ENCODE measurements around the gene XRCC5. TPM values are rescaled to one million over a fixed set of nuclear protein-coding genes. Genes with fewer than 3 reads are reported as not detected.
"Not testable (repeated sequence)": the region's sequence is repeated elsewhere in the genome, so short reads cannot be mapped to it uniquely, and the experiment has no call there.

Gene XRCC5
- total RNA-seq, 2 donors from 2014 or later, result 163 to 189 TPM

DNA sequence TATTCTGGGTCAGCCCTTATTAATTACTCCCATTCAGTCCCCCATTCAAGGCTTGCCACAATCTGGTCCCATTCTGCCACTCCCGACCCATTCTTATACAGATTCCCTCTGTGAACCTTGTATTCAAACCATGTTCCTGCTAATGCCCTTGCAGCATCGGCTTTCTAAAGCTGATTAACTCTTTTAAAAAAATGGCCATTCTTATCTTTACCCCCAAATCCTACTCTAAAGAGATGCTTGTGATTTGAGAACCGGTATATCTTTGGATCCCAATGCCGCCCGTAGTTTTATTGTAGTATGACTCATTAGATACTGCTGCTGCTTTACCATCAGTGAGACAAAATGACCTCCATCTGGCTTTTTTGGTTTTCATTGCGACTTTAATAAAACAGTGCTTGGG is 72.2 kb downstream of the XRCC5 start:
- DNase-seq (no peak), ATAC-seq (no peak)
- intact Hi-C loops (cut with DNase I, micrococcal nuclease), result no loop called here

- no peak for ATAC-seq
- no peak for DNase-seq
- intact Hi-C loops (cut with DNase I, micrococcal nuclease), result no loop called here
Observed at GRCh38 chr2:216181953-216182461, 72.9 kb downstream of the XRCC5 start.

DNA sequence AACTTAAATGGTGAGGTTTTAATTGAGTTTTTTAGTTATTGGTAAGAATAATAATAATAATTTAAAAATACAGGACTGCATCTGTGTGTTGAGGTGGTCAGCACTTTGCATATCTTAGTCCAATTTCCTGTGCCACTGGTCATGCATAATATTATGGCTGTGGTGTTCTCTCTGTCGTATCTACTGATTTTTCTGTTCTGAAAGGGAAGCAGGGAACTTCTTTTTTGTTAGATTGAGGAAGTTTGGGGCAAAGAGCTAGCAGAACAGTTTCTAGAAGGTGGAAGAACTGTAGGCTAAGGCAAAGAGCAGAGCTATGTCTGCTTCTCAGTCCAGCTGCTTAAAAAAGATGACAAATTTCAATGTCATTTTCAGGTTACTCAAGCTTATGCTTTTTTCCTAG is 74.3 kb downstream of the XRCC5 start:
- intact Hi-C loops (cut with DNase I, micrococcal nuclease), result no loop called here
- no peak for ATAC-seq
- DNase-seq, result no peak

- intact Hi-C loops (cut with DNase I, micrococcal nuclease), result no loop called here
- DNase-seq, result no peak
- ATAC-seq, result no peak
Observed at GRCh38 chr2:216188559-216188850, 79.4 kb downstream of the XRCC5 start.

DNA sequence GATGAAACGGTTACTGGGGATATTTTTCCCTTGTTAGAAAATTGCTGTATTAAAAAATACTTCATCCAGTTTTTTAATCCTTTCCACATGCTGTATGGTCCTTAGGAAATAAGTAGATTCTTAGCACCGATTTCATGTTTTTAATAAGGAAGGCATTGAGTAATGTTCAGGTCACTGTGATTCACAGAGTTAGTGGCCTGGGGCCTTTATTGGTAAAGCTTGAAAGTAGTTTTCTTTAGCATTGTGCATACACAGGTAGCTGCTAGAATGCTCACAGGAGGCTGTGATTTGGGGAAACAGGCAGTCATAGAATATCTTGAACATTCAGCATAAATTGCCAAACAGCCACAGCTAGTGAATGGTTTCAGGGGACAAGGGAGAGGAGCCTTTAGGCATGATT is 79.8 kb downstream of the XRCC5 start:
- DNase-seq (no peak), ATAC-seq (no peak)
- intact Hi-C loops (cut with DNase I, micrococcal nuclease), result no loop called here

GRCh38 chr2:216189410-216189809 is 80.3 kb downstream of the XRCC5 start:
- ATAC-seq (no peak), DNase-seq (no peak)
- intact Hi-C loops (cut with DNase I, micrococcal nuclease), result no loop called here

DNA sequence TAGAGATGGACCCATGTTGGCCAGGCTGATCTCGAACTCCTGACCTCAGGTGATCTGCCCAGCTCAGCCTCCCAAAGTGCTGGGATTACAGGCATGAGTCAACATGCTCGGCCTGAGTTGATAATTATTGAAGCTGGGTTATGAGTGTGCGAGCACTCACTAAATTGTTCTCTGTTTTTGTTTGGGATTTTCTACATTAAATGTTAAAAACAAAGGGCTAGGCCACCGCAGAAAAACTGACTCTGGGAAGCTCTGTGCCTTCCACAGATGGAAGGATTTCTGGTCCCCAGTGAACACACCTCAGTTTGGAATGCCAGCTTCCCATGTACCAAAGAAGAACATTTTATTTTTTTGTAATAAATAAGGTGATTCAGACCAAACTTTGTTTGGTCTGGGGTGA is 83.0 kb downstream of the XRCC5 start:
- ATAC-seq (no peak), DNase-seq (no peak)
- intact Hi-C loops (cut with DNase I, micrococcal nuclease), result no loop called here

DNA sequence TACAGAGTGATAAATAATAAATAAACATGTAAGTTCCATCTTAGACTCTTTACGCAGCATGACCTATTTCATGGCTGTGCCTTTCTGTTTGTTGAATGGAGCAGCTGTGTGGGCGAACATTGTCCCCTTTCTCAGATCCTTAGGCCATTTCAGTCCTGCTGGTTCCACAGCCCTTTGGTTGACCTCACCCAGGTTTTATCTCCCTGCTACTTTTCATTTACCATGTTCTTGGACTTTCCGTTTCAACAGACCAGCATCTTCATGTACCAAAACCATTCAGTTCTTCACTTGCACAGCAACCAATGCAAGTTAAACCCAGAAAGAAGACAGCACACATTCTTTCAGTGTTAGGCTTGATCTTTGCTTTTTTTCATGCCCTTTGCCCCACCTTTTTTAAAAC is 83.8 kb downstream of the XRCC5 start:
- intact Hi-C loops (cut with DNase I, micrococcal nuclease), result no loop called here
- ATAC-seq (no peak), DNase-seq (no peak)

- no peak for ATAC-seq
- intact Hi-C loops (cut with DNase I, micrococcal nuclease), result no loop called here
Observed at GRCh38 chr2:216194013-216194412, 84.9 kb downstream of the XRCC5 start.

DNA sequence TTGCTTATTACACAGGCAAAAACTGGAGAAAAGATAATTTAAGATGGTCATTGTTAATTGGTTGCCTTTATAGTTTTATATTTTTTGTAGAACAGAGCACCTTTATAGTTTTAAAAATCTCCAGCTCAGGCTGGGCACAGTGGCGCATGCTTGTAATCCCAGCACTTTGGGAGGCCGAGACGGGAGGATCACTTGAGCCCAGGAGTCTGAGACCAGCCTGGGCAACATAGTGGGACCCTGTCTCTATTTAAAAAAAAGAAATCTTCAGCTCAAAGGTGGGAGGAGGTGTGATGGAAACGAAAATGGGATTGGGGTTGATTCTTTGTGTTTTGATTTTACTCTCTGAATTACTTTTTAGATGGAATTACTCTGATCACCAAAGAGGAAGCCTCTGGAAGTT is 85.4 kb downstream of the XRCC5 start:
- no peak for DNase-seq
- ATAC-seq, result no peak
- intact Hi-C loops (cut with DNase I, micrococcal nuclease), result no loop called here

More at GRCh38 chr2:216194013-216194412, 84.9 kb downstream of the XRCC5 start:
- no peak for DNase-seq

GRCh38 chr2:216195565-216196029 is 86.4 kb downstream of the XRCC5 start:
- intact Hi-C loops (cut with DNase I, micrococcal nuclease), result no loop called here
- no peak for DNase-seq
- no peak for ATAC-seq

- intact Hi-C loops (cut with DNase I, micrococcal nuclease), result no loop called here
Observed at GRCh38 chr2:216201692-216202306, 92.7 kb downstream of the XRCC5 start.

GRCh38 chr2:216202626-216203250 is 93.6 kb downstream of the XRCC5 start:
- no peak for ATAC-seq
- DNase-seq, result no peak
- intact Hi-C loops (cut with DNase I, micrococcal nuclease), result no loop called here

More at GRCh38 chr2:216201692-216202306, 92.7 kb downstream of the XRCC5 start:
- DNase-seq (no peak), ATAC-seq (no peak)

GRCh38 chr2:216205486-216205885 is 96.3 kb downstream of the XRCC5 start:
- intact Hi-C loops (cut with DNase I, micrococcal nuclease), result no loop called here
- DNase-seq (no peak), ATAC-seq (no peak)

DNA sequence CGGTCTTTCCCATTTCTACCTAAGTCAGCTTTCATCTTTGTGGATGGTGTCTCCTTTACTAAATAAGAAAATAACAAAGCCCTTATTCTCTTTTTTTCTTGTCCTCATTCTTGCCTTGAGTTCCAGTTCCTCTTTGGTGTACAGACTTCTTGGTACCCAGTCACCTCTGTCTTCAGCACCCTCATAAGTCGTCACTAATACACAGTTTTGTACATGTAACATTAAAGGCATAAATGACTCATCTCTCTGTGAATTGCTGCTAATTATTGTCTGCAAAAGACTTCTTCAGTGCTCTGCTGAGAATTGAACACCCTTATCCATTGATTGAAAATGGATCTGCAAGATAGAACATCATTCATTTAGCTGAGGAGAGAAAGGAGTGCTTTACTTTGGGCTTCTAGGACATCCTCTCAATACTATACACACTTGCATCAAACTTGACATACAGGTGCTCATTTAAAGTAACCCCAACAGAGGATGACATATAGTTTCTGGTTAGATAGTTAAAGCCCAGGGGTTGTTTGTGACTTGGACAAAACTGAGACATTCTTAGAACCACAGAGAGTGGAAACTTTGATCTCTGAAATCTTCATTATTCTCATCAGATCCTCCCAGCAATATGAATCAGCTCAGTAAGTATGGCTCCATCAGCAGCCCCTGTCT is 97.0 kb downstream of the XRCC5 start:
- no peak for DNase-seq
- no peak for ATAC-seq
- intact Hi-C loops (cut with DNase I, micrococcal nuclease), result no loop called here

GRCh38 chr2:216206821-216207220 is 97.7 kb downstream of the XRCC5 start:
- no peak for DNase-seq
- no peak for ATAC-seq
- intact Hi-C loops (cut with DNase I, micrococcal nuclease), result no loop called here

- intact Hi-C loops (cut with DNase I, micrococcal nuclease); DNase-seq; ATAC-seq: not testable (repeated sequence)
Observed at GRCh38 chr2:216208661-216209060, 99.5 kb downstream of the XRCC5 start.

- intact Hi-C loops (cut with DNase I, micrococcal nuclease), result no loop called here
- ATAC-seq (no peak), DNase-seq (no peak)
Observed at GRCh38 chr2:216210701-216211540, 101.8 kb downstream of the XRCC5 start.

GRCh38 chr2:216211614-216212145 is 102.5 kb downstream of the XRCC5 start:
- ATAC-seq, result no peak
- intact Hi-C loops (cut with DNase I, micrococcal nuclease), result no loop called here
- DNase-seq, result no peak
